Astrocyte (in vitro differentiated cells and primary cell): ENCODE measurements around the gene LOXHD1.

Experiments used
- EZH2 ChIP-seq: IDR thresholded peaks from 2 replicates; pipeline ENCODE4 v1.6.1; 2012; ENCODE audit warnings: mild to moderate bottlenecking, low read length, inconsistent platforms; ENCODE audit not compliant: insufficient read depth
- TF ChIP-seq, protein P1 (sequence below): IDR thresholded peaks from 2 replicates; pipeline ENCODE4 v1.5.1; 2011; ENCODE audit warnings: low read depth, mild to moderate bottlenecking, inconsistent platforms, low read length, moderate library complexity; ENCODE audit not compliant: insufficient read depth

GRCh38 chr18:46696268-46696667, 39.2 kb upstream of the LOXHD1 start:
- TF ChIP-seq, protein P1, sequence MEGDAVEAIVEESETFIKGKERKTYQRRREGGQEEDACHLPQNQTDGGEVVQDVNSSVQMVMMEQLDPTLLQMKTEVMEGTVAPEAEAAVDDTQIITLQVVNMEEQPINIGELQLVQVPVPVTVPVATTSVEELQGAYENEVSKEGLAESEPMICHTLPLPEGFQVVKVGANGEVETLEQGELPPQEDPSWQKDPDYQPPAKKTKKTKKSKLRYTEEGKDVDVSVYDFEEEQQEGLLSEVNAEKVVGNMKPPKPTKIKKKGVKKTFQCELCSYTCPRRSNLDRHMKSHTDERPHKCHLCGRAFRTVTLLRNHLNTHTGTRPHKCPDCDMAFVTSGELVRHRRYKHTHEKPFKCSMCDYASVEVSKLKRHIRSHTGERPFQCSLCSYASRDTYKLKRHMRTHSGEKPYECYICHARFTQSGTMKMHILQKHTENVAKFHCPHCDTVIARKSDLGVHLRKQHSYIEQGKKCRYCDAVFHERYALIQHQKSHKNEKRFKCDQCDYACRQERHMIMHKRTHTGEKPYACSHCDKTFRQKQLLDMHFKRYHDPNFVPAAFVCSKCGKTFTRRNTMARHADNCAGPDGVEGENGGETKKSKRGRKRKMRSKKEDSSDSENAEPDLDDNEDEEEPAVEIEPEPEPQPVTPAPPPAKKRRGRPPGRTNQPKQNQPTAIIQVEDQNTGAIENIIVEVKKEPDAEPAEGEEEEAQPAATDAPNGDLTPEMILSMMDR = no peak
- no peak for TF ChIP-seq EZH2
